GM19193 (cell line): ENCODE data around the gene LRRC4.

Source experiments
- POLR2A ChIP-seq: IDR thresholded peaks from 4 replicates; pipeline ENCODE4 v1.6.1; 2011; ENCODE audit not compliant: insufficient read depth, insufficient read length; ENCODE audit errors: extremely low read depth

Gene LRRC4

GRCh38 chr7:128030654-128031611 is at the start of gene LRRC4:
TSS of gene LRRC4 (minus strand) at chr7:128031437. CDS start at chr7:128030640, 797 bp downstream.
- TF ChIP-seq POLR2A: no peak

- no peak for TF ChIP-seq POLR2A
Measured at GRCh38 chr7:128080169-128080568, 48.9 kb upstream of the LRRC4 start.

GRCh38 chr7:128078309-128078708 is 47.1 kb upstream of the LRRC4 start:
- no peak for TF ChIP-seq POLR2A

DNA sequence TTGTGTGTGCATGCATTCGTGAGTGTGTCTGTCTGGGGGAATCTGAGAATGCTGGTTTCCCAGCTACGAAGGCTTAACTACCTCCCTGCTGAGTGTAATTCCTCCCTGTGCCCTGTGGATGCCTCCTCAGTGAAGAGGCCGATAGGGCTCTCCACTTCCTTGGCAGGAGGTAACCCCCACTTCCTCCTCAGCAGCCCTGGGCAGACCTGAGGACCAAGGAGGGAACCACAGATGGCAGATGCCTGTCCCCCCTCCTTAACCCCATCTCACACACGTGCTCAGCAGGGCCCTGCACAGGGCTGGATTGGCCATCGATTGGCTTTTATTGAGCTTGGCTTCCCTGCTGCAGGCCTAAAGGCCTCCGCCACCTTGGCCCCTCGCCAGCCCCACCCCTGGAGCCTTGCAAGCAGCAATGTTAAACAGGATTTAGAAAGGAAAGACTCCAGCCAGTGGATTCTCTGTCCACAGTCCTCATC is 45.6 kb upstream of the LRRC4 start:
- TF ChIP-seq POLR2A: no peak

DNA sequence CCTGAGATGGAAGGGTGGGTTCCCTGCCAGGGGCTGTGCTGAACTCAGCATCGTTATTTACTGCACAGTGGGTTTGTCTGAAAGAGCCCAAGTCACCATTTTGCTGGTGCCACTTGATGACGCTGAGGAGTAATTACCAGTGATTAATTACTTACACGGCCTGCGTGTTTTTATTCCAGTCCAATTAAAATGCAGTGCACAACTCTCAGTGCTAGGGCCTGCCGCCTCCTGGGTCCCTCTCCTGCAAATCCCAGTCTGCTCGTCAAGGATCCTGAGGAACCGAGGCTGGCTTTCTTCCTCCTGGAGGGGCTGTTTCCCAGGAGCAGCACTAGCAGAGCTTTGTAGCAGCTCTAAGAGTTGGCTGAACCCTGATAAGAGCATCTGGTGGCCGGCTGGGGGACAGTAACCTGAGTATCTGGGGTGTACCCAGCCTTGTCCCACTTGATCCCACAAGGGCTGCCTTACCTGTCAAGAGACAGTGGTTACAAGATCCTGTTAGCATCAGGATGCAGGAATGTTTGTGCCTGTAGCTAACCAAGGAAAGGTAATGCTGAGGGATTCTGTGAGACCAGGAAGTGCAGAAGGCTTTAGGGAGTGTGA is 45.1 kb upstream of the LRRC4 start:
- TF ChIP-seq POLR2A: no peak

DNA sequence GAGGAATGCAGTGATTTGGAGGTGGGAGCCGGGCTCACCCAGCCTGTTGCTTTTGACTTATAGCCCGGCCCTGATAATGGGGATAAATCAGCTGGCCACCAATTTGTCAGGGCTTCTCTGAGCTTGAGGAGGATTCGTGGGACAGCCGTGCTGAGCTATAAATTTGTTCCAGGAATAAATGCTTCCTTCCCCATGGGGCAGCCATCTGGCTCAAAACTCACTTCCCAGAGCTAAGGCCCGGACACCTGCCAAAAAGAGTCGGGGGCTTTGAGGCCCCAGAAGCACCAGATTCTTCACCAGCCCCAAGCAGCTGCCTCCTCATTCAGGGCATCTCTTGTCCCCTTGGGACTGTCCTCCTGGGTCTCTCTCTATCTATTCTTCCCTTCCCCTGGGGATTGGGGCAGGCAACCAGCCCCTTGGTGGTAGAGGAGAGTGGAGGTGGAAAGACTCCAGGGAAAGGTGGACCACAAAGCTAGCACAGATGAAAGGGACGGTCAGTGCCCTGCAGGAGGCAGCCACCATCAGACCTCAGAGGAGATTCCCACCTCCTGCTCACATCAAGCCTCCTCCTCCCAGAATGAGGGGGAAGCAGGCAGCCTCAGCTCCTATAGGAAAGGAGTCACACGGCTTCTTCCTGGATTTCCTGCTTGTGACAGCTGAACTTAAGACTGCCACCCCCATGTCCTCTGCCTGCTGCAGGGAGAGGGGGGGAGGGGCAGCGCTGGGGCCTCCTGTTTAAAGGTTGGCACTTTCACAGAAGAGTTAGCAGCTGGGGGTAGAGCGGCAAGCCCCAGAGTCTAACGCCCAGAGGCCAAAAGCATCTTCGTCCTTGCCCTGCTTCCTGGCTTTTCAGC is 44.2 kb upstream of the LRRC4 start:
- TF ChIP-seq POLR2A: no peak

GRCh38 chr7:128074736-128075135 is 43.5 kb upstream of the LRRC4 start:
- TF ChIP-seq POLR2A: no peak

- TF ChIP-seq POLR2A: no peak
Measured at GRCh38 chr7:128074336-128074735, 43.1 kb upstream of the LRRC4 start.

- no peak for TF ChIP-seq POLR2A
Measured at GRCh38 chr7:128073671-128074310, 42.6 kb upstream of the LRRC4 start.

GRCh38 chr7:128071801-128072200 is 40.6 kb upstream of the LRRC4 start:
- TF ChIP-seq POLR2A: no peak

GRCh38 chr7:128071376-128071775 is 40.1 kb upstream of the LRRC4 start:
- no peak for TF ChIP-seq POLR2A

DNA sequence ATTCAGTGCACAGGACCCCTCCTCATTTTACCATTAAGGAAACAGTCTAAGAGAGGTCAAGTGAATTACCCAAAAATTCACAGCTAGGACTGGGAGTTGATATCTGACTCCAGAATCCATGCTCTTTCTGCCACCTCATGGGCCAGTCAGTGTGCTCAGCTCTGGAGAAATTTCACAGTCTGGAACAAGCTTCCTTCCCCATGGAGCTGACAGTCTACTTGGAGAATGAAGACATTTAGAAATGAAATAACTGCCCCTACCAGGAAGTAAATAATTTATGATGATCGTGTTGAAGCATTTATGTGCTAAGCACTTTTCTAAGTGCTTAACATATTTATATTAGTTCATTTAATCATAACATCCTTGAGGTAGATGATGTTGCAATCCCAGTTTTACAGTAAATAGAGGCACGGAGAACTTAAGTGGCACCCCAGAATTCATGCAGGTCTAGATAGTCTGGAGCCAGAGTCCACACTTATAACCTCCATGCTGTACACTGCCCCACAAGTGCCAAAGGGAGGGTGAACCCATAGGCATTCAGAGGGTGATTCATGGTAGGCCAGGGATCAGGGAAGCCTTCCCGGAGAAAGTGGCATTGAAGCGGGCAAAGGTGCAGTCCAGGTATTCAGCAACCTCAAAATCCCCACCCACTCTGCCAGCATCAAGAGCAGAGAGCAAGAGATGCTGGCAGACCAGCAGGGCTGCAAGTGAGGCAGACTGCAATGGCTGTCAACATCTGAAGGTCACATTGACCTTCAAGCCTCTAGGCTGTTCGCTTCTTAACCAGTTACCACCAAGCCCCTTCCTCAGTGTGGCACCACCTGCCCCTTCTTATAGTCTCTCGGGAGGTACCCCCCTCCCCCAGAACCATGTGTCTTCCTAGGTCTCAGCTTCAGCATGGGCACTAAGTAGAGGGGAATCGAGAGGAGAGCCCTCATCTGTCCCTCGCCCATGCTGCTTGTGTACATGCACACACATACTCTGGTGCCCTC is 38.4 kb upstream of the LRRC4 start:
- TF ChIP-seq POLR2A: no peak

DNA sequence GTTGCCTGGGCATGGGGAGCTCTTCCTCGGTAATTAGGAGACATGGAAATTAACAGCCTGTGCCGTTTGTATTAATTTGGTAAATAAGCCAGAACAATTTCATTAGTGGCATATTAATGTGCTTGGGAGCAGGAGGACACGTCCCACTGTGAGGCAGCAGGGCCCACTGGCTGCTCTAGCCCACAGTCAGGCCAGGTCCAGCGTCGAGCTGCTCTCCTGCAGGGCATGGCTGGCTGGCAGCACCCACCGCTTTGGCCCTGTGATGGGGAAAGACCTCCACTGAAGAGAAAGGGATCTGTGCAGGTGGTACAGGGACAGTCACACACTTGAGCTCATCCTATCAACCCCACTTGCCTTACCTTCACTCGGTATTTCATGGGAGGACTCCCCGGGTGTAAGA is 37.5 kb upstream of the LRRC4 start:
- no peak for TF ChIP-seq POLR2A

DNA sequence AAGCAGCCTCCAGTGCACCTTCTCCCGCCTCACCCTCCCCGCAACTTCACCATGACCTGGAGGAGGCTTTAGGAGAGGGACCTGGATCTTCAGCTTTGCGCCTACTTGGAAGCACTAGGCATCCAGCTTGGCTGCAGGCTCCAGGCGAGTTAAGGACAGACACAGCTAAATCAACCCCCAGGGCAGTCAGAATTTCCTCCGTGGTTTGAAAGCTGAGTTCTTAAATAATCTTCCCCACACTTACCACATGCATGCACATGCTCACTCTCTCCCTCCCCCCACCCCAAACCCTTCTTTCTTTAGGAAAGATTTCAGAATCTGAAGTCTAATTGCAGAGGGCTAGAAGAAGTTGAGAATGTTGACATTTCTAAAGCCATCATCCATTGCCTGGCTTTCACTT is 36.7 kb upstream of the LRRC4 start:
- TF ChIP-seq POLR2A: no peak

GRCh38 chr7:128066858-128067257 is 35.6 kb upstream of the LRRC4 start:
- no peak for TF ChIP-seq POLR2A
